Mesodermal cell (in vitro differentiated cells): ENCODE measurements around the gene PROX2.

ENCODE experiments used
- H3K27ac ChIP-seq: 2 replicates; pipeline ENCODE4 v1.7.0; 2013; ENCODE audit warnings: mild to moderate bottlenecking, low read depth, low read length, moderate library complexity; ENCODE audit not compliant: severe bottlenecking
- H3K36me3 ChIP-seq: 2 replicates; pipeline ENCODE4 v1.7.1; 2013; ENCODE audit warnings: mild to moderate bottlenecking, low read length, moderate library complexity; ENCODE audit not compliant: control insufficient read depth, insufficient read depth
- H3K4me1 ChIP-seq: one replicate; pipeline ENCODE4 v1.7.1; 2013; ENCODE audit warnings: mild to moderate bottlenecking, low read length; ENCODE audit not compliant: insufficient read depth, control insufficient read depth, poor library complexity, severe bottlenecking
- H3K4me3 ChIP-seq: 2 replicates; pipeline ENCODE4 v1.7.0; 2013; ENCODE audit warnings: low read length, control low read depth, mild to moderate bottlenecking; ENCODE audit not compliant: insufficient read depth, poor library complexity, severe bottlenecking; ENCODE audit errors: extremely low read depth
- H3K9me3 ChIP-seq: 2 replicates; pipeline ENCODE4 v1.7.1; 2013; ENCODE audit warnings: mild to moderate bottlenecking, low read length, moderate library complexity; ENCODE audit not compliant: control insufficient read depth
- WGBS, 2 experiments: methylation state at CpG; one replicate each; pipeline ENCODE4 v1.1.5; 2013; ENCODE audit warnings: missing lambda C conversion rate in 2 of 2; ENCODE audit not compliant: insufficient coverage in 2 of 2; 5-methylcytosine and 5-hydroxymethylcytosine counted together

PROX2 gene

DNA sequence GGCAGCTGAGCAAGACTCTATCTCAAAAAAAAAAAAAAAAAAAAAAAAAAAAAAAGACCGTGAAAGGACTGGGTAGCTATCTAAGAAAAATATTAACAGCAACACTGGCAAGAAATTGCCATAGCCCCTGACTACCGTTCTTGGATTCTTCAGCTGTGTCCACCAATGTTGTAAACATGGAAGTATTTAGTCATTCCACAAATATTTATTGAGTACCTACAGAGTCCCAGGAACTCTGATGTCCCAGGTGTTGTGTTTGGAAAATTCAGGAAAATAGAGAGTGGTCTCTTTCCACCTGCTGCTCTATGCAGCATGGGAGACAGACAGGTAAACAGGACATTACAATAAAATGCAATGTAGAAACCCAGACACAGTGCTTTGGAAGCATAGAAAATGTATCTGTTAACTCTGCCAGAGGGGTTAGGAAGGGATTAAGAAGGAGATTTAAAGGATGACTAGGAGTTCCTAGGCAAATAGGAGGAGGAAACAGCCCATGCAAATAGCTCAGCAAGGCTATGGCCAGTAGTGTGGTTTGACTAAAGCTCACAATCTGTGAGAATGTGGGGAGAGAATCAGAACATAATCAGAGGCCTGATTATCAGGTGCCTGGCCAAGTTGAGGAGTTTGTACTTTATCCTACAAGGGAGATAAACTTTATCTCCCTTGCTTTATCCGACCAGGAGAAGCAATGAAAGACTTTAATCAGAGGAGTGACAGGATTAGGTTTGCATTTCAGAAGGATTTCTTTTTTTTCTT is 3.7 kb upstream of the PROX2 start:
- Histone ChIP-seq H3K36me3 (peaks cover 12% of the 10 kb centered on the region), H3K9me3 (no peaks in the 10 kb centered on the region), H3K4me1 (peaks cover 16% of the 10 kb centered on the region), H3K4me3 (no peak overlapping the region), H3K27ac (no peak overlapping the region)
- WGBS, 2 experiments, result no CpG with 5 or more reads among the region's 3 CpGs

DNA sequence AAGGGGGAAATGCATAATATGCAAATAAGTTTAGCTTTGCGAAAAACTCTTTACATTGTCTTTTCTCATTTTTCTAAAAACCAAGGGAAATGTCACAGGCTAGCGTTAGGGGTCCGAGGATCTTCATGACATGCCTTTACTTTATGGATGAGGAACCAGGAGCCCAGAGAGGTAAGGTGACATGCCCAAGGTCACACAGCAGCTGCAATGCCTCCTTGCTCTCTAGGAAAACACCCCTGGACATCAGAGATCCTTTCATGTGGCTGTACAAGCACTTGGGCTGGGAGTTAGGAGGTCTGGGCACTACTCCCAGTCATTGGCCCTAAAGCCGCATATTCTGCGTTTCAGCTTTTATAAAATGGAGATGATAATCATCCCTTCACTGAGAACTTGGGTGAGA is 741 bp downstream of the PROX2 start:
- 100% methylated on average over 2 to 5 of the region's 5 CpGs for WGBS, 2 experiments
- no peaks in the 10 kb centered on the region for H3K36me3 ChIP-seq
- no peak overlapping the region for H3K4me3 ChIP-seq
- no peaks in the 10 kb centered on the region for H3K4me1 ChIP-seq
- no peak overlapping the region for H3K27ac ChIP-seq
- no peaks in the 10 kb centered on the region for H3K9me3 ChIP-seq

DNA sequence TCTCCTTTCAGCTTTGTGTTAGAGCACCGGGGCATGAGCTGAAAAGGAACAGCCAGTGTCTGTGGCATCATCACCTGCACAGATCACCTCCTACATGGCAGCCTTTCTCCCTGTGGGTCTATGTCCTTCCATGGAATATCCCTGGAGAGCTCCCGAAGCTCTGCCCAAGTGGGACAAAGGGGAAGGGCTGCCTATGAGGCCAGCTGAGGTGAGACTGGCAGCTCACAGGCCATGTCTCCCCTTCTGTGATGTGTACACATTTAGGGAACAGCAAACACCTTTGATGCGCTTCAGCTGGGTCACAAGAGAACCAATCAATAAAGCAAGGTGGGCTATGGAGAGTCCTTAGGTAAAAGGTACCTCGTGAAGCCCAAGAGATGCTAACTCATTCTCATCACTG is 4.1 kb downstream of the PROX2 start:
- WGBS, 2 experiments, result 93 to 97% methylated on average over 3 to 4 of the region's 4 CpGs
- Histone ChIP-seq H3K4me3 (no peak overlapping the region), H3K4me1 (no peaks in the 10 kb centered on the region), H3K27ac (no peak overlapping the region), H3K36me3 (no peaks in the 10 kb centered on the region), H3K9me3 (no peaks in the 10 kb centered on the region)

DNA sequence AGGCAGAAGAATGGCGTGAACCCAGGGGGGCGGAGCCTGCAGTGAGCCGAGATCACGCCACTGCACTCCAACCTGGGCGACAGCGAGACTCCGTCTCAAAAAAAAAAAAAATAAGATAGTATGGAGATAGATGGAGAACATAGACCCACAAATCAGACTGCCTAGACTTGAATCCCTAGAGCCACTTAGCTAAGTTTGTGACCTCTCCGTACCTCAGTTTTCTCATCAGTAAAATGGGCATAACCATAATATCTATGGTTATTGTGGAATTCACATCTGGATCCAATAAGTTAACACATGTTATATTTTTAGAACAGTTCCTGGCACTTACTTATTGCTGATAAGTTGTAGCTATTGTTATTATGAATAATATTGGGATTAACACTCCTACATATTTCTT is 7.2 kb downstream of the PROX2 start:
- no peaks in the 10 kb centered on the region for H3K36me3 ChIP-seq
- no peaks in the 10 kb centered on the region for H3K9me3 ChIP-seq
- H3K4me3 ChIP-seq, result no peak overlapping the region
- H3K4me1 ChIP-seq, result no peaks in the 10 kb centered on the region
- no peak overlapping the region for H3K27ac ChIP-seq
- 81 to 82% methylated on average over 3 to 4 of the region's 8 CpGs for WGBS, 2 experiments

DNA sequence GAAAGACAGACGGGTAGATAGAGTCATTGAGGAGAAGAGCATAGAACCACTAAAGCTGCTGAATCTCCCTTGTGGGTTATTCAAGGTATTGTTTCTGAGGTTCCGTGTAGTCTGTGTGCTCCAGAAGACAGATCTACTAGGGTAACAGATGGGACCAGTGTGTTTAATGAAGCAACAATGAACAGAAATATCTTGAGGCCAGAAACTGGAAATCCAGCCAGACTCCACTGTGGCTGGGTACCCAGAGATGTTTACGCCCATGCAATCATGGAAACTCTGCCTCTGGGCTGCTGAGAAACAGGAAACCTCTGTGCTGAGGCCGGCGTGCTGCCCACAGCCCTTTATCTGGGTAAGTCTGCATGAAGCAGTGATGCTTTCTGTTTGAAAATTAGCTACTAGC is 8.3 kb downstream of the PROX2 start:
- Histone ChIP-seq H3K36me3 (no peaks in the 10 kb centered on the region), H3K4me3 (no peak overlapping the region), H3K27ac (no peak overlapping the region), H3K9me3 (no peaks in the 10 kb centered on the region), H3K4me1 (no peaks in the 10 kb centered on the region)
- WGBS, 2 experiments, result 81 to 86% methylated on average over 3 to 4 of the region's 5 CpGs

DNA sequence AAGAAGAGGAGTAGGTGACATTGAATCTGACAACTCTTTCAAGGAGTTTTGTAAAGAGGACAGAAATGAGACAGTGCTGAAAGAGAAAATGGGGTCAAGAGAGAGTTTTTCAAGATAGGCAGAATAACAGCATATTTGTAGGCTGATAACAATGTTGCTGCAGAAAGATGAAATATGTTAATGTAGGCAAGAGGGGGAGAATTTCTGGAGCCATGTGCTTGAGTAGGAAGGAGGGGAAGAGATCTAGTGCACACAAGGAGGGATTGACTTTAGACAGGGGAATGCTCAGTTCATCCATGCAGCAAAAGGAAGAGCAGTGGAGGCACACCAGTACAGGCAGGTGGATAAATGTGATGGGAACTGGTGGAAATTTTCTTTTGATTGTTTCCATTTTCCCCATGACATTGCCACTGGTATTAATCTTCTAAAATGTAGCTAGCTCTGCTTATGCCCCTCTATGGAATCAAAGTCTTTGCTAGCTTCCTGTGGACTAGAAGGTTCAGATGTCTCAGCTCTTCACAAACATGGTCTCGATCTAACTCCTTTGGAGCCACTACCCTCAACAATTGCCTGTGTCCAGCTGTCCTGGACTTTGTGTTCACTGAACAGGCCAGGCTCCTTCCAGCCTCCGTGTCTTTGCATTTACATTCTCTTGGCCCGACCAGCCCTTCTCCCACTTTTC is 9.1 kb downstream of the PROX2 start:
- Histone ChIP-seq H3K36me3 (no peaks in the 10 kb centered on the region), H3K4me1 (no peaks in the 10 kb centered on the region), H3K27ac (no peak overlapping the region), H3K9me3 (no peaks in the 10 kb centered on the region), H3K4me3 (no peak overlapping the region)
- 85 to 96% methylated on average over 3 of the region's 3 CpGs for WGBS, 2 experiments

DNA sequence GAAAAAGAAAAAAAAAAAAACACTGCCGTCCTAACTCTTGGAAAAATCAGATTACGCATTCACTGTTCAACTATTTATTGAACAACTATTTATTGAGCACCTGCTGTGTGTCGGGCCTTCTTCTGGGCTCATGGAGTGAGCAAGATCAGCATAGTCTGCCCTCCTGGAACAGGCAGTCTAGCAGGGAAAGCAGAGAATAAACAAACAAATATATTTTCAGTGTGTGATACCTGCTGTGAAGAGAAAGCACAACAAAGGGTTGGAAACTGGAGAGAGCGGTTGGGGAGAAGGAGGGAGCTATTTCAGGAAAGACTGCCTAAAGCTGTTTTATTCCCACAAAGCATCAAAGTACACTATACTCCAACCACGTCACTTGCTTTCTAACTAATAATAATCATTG is 10.8 kb downstream of the PROX2 start:
- Histone ChIP-seq H3K4me3 (no peak overlapping the region), H3K4me1 (no peaks in the 10 kb centered on the region), H3K36me3 (no peaks in the 10 kb centered on the region), H3K9me3 (no peaks in the 10 kb centered on the region), H3K27ac (no peak overlapping the region)
- 94 to 100% methylated on average over 1 to 3 of the region's 5 CpGs for WGBS, 2 experiments

DNA sequence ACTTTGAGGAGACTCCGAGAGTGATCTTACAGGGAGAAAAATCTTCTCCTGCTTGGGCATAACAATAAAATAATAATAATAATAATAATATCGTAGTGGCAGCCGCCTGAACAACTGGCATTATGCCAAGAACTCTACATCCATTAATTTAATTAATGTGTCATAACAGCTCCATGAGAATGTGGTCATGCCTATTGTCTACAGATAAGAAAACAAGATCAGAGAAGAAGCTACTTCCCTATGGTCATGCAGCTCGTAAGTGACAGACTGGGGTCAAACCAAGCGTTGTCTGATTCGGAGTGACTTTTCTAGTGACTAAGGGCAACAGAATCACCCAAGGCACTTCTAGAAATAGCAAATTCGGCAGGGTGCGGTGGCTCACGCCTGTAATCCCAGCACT is 11.7 kb downstream of the PROX2 start:
- 96 to 98% methylated on average over 6 of the region's 9 CpGs for WGBS, 2 experiments
- Histone ChIP-seq H3K36me3 (no peaks in the 10 kb centered on the region), H3K9me3 (no peaks in the 10 kb centered on the region), H3K4me1 (no peaks in the 10 kb centered on the region), H3K27ac (no peak overlapping the region), H3K4me3 (no peak overlapping the region)

DNA sequence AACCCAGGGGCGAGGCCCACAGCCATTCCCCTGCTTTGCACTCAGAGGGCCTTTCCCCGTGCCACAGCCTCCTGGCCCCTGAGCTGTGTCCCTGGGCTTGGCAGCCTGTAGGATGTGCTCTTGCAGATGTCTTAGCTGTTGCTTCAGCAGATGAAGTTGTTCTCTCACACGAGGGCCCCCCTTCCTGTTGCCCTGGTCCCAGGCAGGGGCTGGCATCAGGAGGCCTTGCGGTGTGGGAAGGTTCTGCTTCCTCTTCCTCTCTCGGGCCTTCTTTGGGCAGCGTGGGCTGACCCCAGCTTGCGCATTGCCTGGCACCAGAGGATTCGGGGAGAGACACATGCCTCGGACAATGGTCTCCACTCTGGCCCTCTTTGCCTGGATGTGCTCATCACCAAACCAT is 12.7 kb downstream of the PROX2 start:
- Histone ChIP-seq H3K4me3 (no peak overlapping the region), H3K36me3 (no peaks in the 10 kb centered on the region), H3K9me3 (no peaks in the 10 kb centered on the region), H3K4me1 (no peaks in the 10 kb centered on the region), H3K27ac (no peak overlapping the region)
- WGBS, 2 experiments, result 92 to 95% methylated on average over 8 to 9 of the region's 9 CpGs

DNA sequence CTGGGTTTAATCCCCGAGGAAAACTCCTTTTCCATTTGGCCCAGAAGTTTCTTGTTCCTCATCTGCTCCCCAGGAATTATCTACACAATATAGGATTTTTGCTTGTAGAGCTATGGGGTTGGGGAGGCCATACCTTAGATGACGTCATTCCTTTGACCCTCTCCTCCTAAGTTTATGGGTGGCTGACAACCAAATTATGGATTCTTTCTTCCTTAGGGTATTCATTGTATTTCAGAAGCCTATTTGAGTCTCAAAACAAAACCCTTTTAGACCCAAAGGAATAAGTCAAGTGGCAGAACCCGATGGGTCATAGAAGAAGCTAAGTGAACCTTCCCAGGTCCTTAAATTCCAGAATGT is 14.2 kb downstream of the PROX2 start:
- no peaks in the 10 kb centered on the region for H3K4me1 ChIP-seq
- 71% methylated on average over 1 of the region's 3 CpGs; no CpG with 5 or more reads in 1 of the 2 experiments for WGBS, 2 experiments
- no peaks in the 10 kb centered on the region for H3K9me3 ChIP-seq
- H3K27ac ChIP-seq, result no peak overlapping the region
- H3K4me3 ChIP-seq, result no peak overlapping the region
- H3K36me3 ChIP-seq, result no peaks in the 10 kb centered on the region
